AG04450 (cell line): ENCODE data around the gene MALT1. TPM values are rescaled to one million over a fixed set of nuclear protein-coding genes. Genes with fewer than 3 reads are reported as not detected.

ENCODE experiments used
- CTCF ChIA-PET: fragments of 300-600, 350-600 bp; formaldehyde crosslinking; extraction: SDS; loops from one replicate; lab custom pipeline; 2022; ENCODE audit warnings: antibody characterized with exemption, inconsistent platforms; lab: Charles Lee
- POLR2A ChIA-PET: fragments of 350-600 bp; formaldehyde crosslinking; extraction: SDS; loops from one replicate; lab custom pipeline; 2021; ENCODE audit warnings: antibody characterized with exemption, inconsistent platforms; lab: Yijun Ruan, JAX
- DNase-seq: peaks from one replicate; pipeline ENCODE4 v3.0.0-alpha.2; 2011; ENCODE audit warnings: low read depth, low spot score
- H3K27ac ChIP-seq: one replicate; pipeline ENCODE4 v1.5.1; 2012; ENCODE audit warnings: low read depth, low read length, control low read depth
- H3K27me3 ChIP-seq: one replicate; pipeline ENCODE4 v1.6.0; 2012; ENCODE audit warnings: low read length; ENCODE audit not compliant: control insufficient read depth, insufficient read depth
- H3K4me3 ChIP-seq: 2 replicates; pipeline ENCODE4 v1.5.1; 2011; ENCODE audit warnings: mild to moderate bottlenecking, low read depth, low read length, control low read depth
- H3K9me3 ChIP-seq: 2 replicates; pipeline ENCODE4 v1.5.1; 2012; ENCODE audit warnings: low read length; ENCODE audit not compliant: control insufficient read depth, insufficient read depth
- CTCF ChIP-seq: IDR thresholded peaks from 2 replicates; pipeline ENCODE4 v1.5.1; 2011; ENCODE audit warnings: low read depth, low read length, control low read depth, inconsistent platforms
- polyA plus RNA-seq: library from polyadenylated mRNA; depleted of rRNA; stranded (reverse); fragments of >200 nt; gene quantifications from 2 replicates; pipeline ENCODE4 v1.2.3, GENCODE V29; 2011

MALT1 gene
- polyA plus RNA-seq, 1 experiment, result 24.3 TPM

GRCh38 chr18:58758046-58758445 is 86.8 kb downstream of the MALT1 start:
- DNase-seq, result no peak
- Histone ChIP-seq H3K9me3 (no peaks in the 10 kb centered on the region), H3K4me3 (no peak overlapping the region), H3K27ac (no peak overlapping the region), H3K27me3 (no peaks in the 10 kb centered on the region)
- ChIA-PET CTCF (interaction anchor here (0.6 kb wide), 1 partner anchor 237 kb away, joined by 3 read pairs; no protein-coding TSS in a partner anchor), POLR2A (no interaction called here)
- no peak for TF ChIP-seq CTCF

GRCh38 chr18:58758606-58759005 is 87.3 kb downstream of the MALT1 start:
- Histone ChIP-seq H3K9me3 (no peaks in the 10 kb centered on the region), H3K27ac (no peak overlapping the region), H3K27me3 (no peaks in the 10 kb centered on the region), H3K4me3 (no peak overlapping the region)
- POLR2A ChIA-PET, result no interaction called here
- no peak for TF ChIP-seq CTCF
- no peak for DNase-seq
- CTCF ChIA-PET, result no interaction called here

- no peak for DNase-seq
- CTCF ChIA-PET, result interaction anchor here (5.4 kb wide), 1 partner anchor 232 kb away, joined by 116 read pairs; no protein-coding TSS in a partner anchor
- H3K27me3 ChIP-seq, result peaks cover 12% of the 10 kb centered on the region
- H3K27ac ChIP-seq, result no peak overlapping the region
- H3K9me3 ChIP-seq, result no peaks in the 10 kb centered on the region
- no peak overlapping the region for H3K4me3 ChIP-seq
- TF ChIP-seq CTCF, result no peak
- POLR2A ChIA-PET, result no interaction called here
Observed at GRCh38 chr18:58761241-58761969, 90.1 kb downstream of the MALT1 start.

- no peak overlapping the region for H3K27ac ChIP-seq
- peaks cover 12% of the 10 kb centered on the region for H3K27me3 ChIP-seq
- ChIA-PET CTCF (interaction anchor here (5.4 to 9.7 kb wide), 2 partner anchors 233 to 306 kb away, joined by 116 to 269 read pairs; no protein-coding TSS in a partner anchor), POLR2A (no interaction called here)
- H3K4me3 ChIP-seq, result no peak overlapping the region
- no peaks in the 10 kb centered on the region for H3K9me3 ChIP-seq
- DNase-seq, result no peak
- no peak for TF ChIP-seq CTCF
Observed at GRCh38 chr18:58761970-58762780, 90.9 kb downstream of the MALT1 start.

GRCh38 chr18:58762781-58763171 is 91.5 kb downstream of the MALT1 start:
- DNase-seq, result no peak
- Histone ChIP-seq H3K4me3 (no peak overlapping the region), H3K27ac (no peak overlapping the region), H3K27me3 (peaks cover 12% of the 10 kb centered on the region), H3K9me3 (no peaks in the 10 kb centered on the region)
- ChIA-PET CTCF (interaction anchor here (1.4 to 9.7 kb wide), 8 partner anchors 52 to 328 kb away, joined by 4 to 269 read pairs (median 17); no protein-coding TSS in a partner anchor), POLR2A (no interaction called here)
- TF ChIP-seq CTCF, result no peak
